Mesothelial cell of epicardium (in vitro differentiated cells): ENCODE measurements around the gene KRTAP3-2. TPM values are rescaled to one million over a fixed set of nuclear protein-coding genes. Genes with fewer than 3 reads are reported as not detected.

ENCODE experiments used
- DNase-seq, 2 experiments: peaks; one replicate each; pipeline ENCODE4 v3.0.0; 2021; ENCODE audit warnings: low spot score in 2 of 2; ENCODE audit not compliant: unreplicated experiment in 2 of 2
- H3K27ac Mint-ChIP-seq: 2 replicates; pipeline ENCODE4 v1.8.0; 2021; ENCODE audit warnings: mixed read lengths
- H3K27me3 Mint-ChIP-seq: 2 replicates; pipeline ENCODE4 v1.8.0; 2021; ENCODE audit warnings: low read depth, mixed read lengths
- H3K36me3 Mint-ChIP-seq: 2 replicates; pipeline ENCODE4 v1.8.0; 2021; ENCODE audit warnings: mixed read lengths
- H3K4me1 Mint-ChIP-seq: 2 replicates; pipeline ENCODE4 v1.8.0; 2021; ENCODE audit warnings: mixed read lengths
- H3K4me3 Mint-ChIP-seq: 2 replicates; pipeline ENCODE4 v1.8.0; 2021; ENCODE audit warnings: mild to moderate bottlenecking, moderate library complexity, mixed read lengths
- H3K9me3 Mint-ChIP-seq: 2 replicates; pipeline ENCODE4 v1.8.0; 2021; ENCODE audit warnings: mixed read lengths
- total RNA-seq: library from RNA; stranded (reverse); gene quantifications from 3 replicates; pipeline ENCODE4 v1.2.1, GENCODE V29; 2021
- TF ChIP-seq, protein P1 (sequence below): fragments of 200-600 bp; sonication (generic); IDR thresholded peaks from one replicate; pipeline ENCODE4 v1.5.0; 2021; ENCODE audit warnings: antibody characterized with exemption; ENCODE audit not compliant: unreplicated experiment

Gene KRTAP3-2
- total RNA-seq, 1 donor from 2014 or later, result not detected

GRCh38 chr17:41012326-41013120 is 12.8 kb upstream of the KRTAP3-2 start:
- no peak for DNase-seq
- no peaks in the 10 kb centered on the region for H3K36me3 Mint-ChIP-seq
- no peak overlapping the region for H3K4me3 Mint-ChIP-seq
- no peak overlapping the region for H3K27ac Mint-ChIP-seq
- H3K4me1 Mint-ChIP-seq, result peaks cover 29% of the 10 kb centered on the region
- peaks cover 6% of the 10 kb centered on the region for H3K9me3 Mint-ChIP-seq
- TF ChIP-seq, protein P1, sequence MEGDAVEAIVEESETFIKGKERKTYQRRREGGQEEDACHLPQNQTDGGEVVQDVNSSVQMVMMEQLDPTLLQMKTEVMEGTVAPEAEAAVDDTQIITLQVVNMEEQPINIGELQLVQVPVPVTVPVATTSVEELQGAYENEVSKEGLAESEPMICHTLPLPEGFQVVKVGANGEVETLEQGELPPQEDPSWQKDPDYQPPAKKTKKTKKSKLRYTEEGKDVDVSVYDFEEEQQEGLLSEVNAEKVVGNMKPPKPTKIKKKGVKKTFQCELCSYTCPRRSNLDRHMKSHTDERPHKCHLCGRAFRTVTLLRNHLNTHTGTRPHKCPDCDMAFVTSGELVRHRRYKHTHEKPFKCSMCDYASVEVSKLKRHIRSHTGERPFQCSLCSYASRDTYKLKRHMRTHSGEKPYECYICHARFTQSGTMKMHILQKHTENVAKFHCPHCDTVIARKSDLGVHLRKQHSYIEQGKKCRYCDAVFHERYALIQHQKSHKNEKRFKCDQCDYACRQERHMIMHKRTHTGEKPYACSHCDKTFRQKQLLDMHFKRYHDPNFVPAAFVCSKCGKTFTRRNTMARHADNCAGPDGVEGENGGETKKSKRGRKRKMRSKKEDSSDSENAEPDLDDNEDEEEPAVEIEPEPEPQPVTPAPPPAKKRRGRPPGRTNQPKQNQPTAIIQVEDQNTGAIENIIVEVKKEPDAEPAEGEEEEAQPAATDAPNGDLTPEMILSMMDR, result no peak
- H3K27me3 Mint-ChIP-seq, result no peaks in the 10 kb centered on the region

GRCh38 chr17:41010441-41010840 is 10.7 kb upstream of the KRTAP3-2 start:
- H3K27ac Mint-ChIP-seq, result no peak overlapping the region
- DNase-seq, result no peak
- H3K4me1 Mint-ChIP-seq, result peaks cover 32% of the 10 kb centered on the region
- H3K27me3 Mint-ChIP-seq, result no peaks in the 10 kb centered on the region
- H3K36me3 Mint-ChIP-seq, result no peaks in the 10 kb centered on the region
- TF ChIP-seq, protein P1, result no peak
- H3K9me3 Mint-ChIP-seq, result no peaks in the 10 kb centered on the region
- H3K4me3 Mint-ChIP-seq, result no peak overlapping the region

GRCh38 chr17:41009936-41010335 is 10.2 kb upstream of the KRTAP3-2 start:
- H3K4me1 Mint-ChIP-seq, result peaks cover 32% of the 10 kb centered on the region
- TF ChIP-seq, protein P1, result no peak
- H3K9me3 Mint-ChIP-seq, result no peaks in the 10 kb centered on the region
- no peaks in the 10 kb centered on the region for H3K36me3 Mint-ChIP-seq
- no peaks in the 10 kb centered on the region for H3K27me3 Mint-ChIP-seq
- no peak for DNase-seq
- peak overlapping the region; percentile 84 for H3K27ac Mint-ChIP-seq
- no peak overlapping the region for H3K4me3 Mint-ChIP-seq

DNA sequence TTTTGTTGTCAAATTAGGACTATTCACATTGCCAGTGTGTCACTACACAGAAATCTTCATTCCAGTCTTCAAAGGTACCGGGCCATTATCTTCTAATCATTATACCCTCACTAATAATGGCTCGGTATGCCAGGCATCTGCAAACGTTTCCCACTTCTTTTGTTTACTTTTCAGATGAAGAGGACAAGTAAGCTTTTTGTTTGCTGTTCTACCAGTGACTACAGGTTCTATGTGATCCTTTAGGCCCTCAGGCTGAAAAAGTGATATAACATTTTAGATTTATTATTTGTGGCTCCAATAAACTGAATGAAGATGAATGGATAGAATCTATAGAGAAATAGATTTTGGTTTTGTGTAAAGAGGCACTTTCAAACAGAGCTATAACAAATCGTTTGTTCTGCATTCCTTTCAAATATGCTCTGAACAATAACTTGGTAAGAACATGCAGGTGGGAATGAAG is 9.6 kb upstream of the KRTAP3-2 start:
- H3K27ac Mint-ChIP-seq, result peak overlapping the region; percentile 84
- peaks cover 32% of the 10 kb centered on the region for H3K4me1 Mint-ChIP-seq
- no peaks in the 10 kb centered on the region for H3K36me3 Mint-ChIP-seq
- TF ChIP-seq, protein P1, result no peak
- DNase-seq, result no peak
- H3K4me3 Mint-ChIP-seq, result no peak overlapping the region
- no peaks in the 10 kb centered on the region for H3K27me3 Mint-ChIP-seq
- no peaks in the 10 kb centered on the region for H3K9me3 Mint-ChIP-seq

- DNase-seq, result no peak
- Mint-ChIP-seq H3K27ac (peak within 1 kb of the TSS; percentile 84), H3K27me3 (no peaks in the 10 kb centered on the region)
Measured at GRCh38 chr17:41008811-41009210, 9.1 kb upstream of the KRTAP3-2 start, which contains the start of gene KRTAP3-1. Gene KRTAP3-1, minus strand, starts transcription at chr17:41009128. Its CDS starts 54 bp downstream, at chr17:41009074.

More at GRCh38 chr17:41008811-41009210, 9.1 kb upstream of the KRTAP3-2 start, which contains the start of gene KRTAP3-1:
- H3K9me3 Mint-ChIP-seq, result no peaks in the 10 kb centered on the region
- H3K4me1 Mint-ChIP-seq, result peaks cover 36% of the 10 kb centered on the region
- TF ChIP-seq, protein P1, result no peak
- no peaks in the 10 kb centered on the region for H3K36me3 Mint-ChIP-seq
- H3K4me3 Mint-ChIP-seq, result no peak within 1 kb of the TSS
